Measurements from ENCODE around the gene FMNL2.

DNA sequence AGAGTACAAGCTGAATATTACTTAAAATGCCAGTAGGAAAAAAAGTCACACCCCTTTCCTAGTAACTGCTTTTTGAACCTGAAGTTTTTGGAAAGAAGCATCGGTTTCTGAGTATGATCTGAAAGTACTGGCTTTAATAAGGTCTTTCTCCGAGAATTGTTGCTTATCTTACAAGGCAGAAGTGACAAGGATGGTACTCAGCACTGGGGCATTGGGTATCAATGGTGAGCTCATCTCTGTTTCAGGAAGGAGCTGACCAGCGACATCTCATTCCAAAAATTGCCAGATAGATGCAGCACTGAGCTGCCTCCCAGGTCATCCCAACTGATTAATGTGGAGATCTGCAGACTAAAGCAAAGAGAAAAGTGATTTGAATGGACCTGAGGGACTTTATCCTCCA, 85.4 kb downstream of the FMNL2 start:
- TF ChIP-seq TOX (CRISPR knock-in tag; IDR thresholded peaks at IDR 0.05; ENCODE audit: borderline replicate concordance), result no peak
- TF ChIP-seq ISL1 (CRISPR knock-in tag; IDR thresholded peaks at IDR 0.05), result no peak
- TF ChIP-seq PATZ1 (CRISPR knock-in tag; IDR thresholded peaks at IDR 0.05; ENCODE audit: borderline replicate concordance), result no peak
- no peak for TF ChIP-seq ESRRG (CRISPR knock-in tag; IDR thresholded peaks at IDR 0.05)
- no peak for TF ChIP-seq RARB (CRISPR knock-in tag; IDR thresholded peaks at IDR 0.05)
- TF ChIP-seq BACH2 (CRISPR knock-in tag; IDR thresholded peaks at IDR 0.05; ENCODE audit: borderline replicate concordance), result no peak
- no peak for TF ChIP-seq ZNF70 (CRISPR knock-in tag; IDR thresholded peaks at IDR 0.05)
- TF ChIP-seq, protein P1, sequence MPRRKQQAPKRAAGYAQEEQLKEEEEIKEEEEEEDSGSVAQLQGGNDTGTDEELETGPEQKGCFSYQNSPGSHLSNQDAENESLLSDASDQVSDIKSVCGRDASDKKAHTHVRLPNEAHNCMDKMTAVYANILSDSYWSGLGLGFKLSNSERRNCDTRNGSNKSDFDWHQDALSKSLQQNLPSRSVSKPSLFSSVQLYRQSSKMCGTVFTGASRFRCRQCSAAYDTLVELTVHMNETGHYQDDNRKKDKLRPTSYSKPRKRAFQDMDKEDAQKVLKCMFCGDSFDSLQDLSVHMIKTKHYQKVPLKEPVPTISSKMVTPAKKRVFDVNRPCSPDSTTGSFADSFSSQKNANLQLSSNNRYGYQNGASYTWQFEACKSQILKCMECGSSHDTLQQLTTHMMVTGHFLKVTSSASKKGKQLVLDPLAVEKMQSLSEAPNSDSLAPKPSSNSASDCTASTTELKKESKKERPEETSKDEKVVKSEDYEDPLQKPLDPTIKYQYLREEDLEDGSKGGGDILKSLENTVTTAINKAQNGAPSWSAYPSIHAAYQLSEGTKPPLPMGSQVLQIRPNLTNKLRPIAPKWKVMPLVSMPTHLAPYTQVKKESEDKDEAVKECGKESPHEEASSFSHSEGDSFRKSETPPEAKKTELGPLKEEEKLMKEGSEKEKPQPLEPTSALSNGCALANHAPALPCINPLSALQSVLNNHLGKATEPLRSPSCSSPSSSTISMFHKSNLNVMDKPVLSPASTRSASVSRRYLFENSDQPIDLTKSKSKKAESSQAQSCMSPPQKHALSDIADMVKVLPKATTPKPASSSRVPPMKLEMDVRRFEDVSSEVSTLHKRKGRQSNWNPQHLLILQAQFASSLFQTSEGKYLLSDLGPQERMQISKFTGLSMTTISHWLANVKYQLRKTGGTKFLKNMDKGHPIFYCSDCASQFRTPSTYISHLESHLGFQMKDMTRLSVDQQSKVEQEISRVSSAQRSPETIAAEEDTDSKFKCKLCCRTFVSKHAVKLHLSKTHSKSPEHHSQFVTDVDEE (CRISPR knock-in tag; IDR thresholded peaks at IDR 0.05), result no peak
- TF ChIP-seq ZFP3 (CRISPR knock-in tag; IDR thresholded peaks at IDR 0.05), result no peak
